Measurements from ENCODE around the gene SLC25A38.

SLC25A38 gene

DNA sequence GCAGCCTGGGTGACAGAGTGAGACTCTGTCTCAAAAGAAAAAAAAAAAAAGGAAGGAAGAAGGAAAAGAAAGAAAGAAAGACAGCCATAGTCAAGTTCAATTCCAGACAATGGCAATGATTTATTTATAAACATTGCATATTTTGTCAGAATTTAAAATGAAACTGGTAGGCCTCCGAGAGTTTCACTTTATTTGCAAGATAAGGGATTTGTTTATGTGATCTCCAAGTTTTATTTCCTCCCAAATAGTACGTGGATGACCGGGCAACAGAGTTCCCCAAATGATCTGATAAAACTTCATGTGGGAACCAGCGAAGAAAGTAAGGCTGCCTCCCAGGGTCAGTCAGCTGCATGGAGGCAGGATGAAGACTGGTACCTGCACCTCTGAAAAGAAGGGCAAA, 55.7 kb downstream of the SLC25A38 start:
- DNase-seq = no peak

DNA sequence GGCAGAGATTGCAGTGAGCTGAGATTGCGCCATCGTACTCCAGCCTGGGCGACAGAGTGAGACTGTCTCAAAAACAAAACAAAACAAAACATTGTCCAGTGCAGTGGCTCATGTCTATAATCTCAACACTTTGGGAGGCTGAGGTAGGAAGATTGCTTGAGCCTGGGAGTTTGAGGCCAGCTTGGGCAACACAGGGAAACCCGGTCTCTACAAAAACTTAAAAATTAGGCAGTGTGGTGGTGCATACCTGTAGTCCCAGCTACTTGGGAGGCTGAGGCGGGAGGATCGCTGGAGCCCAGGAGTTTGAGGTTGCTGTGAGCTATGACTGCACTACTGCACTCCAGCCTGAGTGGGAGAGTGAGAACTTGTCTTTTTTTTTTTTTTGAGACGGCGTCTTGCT, 57.1 kb downstream of the SLC25A38 start:
- DNase-seq = no peak

DNA sequence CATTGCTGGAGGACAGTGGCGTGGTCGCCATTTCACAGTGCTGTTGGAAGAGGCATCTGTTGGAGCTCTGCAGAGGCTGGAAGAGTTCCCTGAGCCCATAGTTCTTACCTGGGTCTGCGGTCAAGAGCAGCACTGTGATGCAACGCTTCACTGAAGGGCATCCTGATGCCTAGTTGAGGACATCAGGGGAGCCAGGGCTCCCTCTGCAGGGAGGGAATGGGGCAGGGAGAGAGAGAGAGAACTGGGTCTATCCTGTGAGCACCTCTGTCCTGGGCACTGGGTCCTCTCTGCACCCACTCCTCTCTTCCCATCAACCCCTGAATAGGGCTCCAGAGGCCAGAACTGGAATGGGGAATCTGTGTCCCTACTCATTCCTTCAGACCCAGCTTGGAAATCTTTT, 60.4 kb downstream of the SLC25A38 start:
- DNase-seq = no peak

DNA sequence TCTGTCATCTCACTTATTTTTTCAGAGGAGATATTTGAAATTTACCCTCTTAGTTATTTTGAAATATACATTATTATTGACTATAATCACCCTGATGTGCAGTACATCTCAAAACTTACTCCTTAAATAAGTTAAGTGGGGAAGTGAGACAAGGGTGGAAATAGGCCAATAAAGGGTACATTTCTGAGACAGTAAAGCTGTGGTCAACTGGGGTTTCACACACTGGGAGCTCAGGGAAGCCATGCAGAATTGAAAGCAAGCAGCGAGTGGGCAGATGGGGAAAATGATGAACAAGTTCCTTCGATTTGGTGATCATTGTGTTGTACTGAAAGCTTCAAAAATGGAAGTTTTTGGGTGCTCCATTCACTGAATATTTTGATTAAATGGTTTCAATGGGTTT, 62.8 kb downstream of the SLC25A38 start:
- peak; percentile 33 to 50 (median 42) for DNase-seq

DNA sequence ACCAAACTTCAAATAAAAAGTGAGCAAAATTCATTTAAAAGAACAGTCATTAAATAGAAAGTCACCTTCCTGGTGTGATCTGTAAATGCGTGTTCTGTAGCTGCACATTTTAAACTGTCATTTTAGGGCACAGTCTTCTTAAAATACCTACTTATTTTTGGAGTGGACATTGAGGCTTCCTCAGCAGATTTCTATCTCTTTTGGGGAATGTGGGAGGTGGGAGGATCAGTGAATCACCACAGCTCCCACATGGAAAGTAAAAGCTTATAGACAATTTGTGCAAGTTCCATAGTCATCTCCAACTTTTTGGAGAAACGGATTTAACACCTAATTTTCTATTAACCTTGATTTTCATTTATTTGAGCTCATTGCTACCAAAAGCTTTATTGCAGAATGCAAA, 63.3 kb downstream of the SLC25A38 start:
- DNase-seq = peak; percentile 10 to 30 (median 13)
